ENCODE measurements around the gene PIGS. TPM values are rescaled to one million over a fixed set of nuclear protein-coding genes. Genes with fewer than 3 reads are reported as not detected.
A peak's percentile ranks its signal among the peaks of the same experiment; 100 is the strongest.

PIGS gene
- total and polyA plus RNA-seq, 7 donors, result 17.2 to 66.3 (median 33.7) TPM

DNA sequence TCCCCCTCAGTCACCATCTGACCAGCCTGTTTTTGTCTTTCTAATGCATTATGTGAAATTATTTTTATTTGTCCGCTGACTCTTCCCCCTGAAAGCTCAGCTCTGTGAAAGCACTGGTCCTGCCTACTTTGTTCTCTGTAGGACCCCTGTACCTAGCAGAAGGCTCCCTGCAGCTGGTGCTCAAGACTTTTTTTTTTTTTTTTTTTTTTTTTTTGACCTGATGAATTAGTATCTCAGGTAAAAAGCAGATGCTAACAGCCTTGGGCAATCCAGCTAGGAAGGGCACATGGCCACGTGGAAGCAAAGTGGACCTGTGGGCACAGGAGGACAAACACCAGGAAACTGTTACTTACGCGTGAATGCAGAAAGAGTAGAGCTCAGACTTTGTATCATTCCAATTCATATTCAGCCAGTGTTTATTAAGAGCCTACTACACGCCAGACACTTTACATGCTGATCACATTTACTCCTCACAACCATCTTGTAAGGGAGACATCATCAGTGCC lies 18.3 kb downstream of the PIGS start:
- Histone ChIP-seq H3K36me3 (peaks cover 12 to 47% (median 30%) of the 10 kb centered on the region in 4 donors), H3K4me3 (peak overlapping the region in 3 of 4 donors; percentile 92 to 96 (median 96)), H3K9me3 (no peaks in the 10 kb centered on the region), H3K4me1 (peaks cover 0 to 27% (median 20%) of the 10 kb centered on the region in 4 donors), H3K27me3 (no peaks in the 10 kb centered on the region), H3K27ac (peak overlapping the region; percentile 75 to 83 (median 79))
- TF ChIP-seq, protein P1, sequence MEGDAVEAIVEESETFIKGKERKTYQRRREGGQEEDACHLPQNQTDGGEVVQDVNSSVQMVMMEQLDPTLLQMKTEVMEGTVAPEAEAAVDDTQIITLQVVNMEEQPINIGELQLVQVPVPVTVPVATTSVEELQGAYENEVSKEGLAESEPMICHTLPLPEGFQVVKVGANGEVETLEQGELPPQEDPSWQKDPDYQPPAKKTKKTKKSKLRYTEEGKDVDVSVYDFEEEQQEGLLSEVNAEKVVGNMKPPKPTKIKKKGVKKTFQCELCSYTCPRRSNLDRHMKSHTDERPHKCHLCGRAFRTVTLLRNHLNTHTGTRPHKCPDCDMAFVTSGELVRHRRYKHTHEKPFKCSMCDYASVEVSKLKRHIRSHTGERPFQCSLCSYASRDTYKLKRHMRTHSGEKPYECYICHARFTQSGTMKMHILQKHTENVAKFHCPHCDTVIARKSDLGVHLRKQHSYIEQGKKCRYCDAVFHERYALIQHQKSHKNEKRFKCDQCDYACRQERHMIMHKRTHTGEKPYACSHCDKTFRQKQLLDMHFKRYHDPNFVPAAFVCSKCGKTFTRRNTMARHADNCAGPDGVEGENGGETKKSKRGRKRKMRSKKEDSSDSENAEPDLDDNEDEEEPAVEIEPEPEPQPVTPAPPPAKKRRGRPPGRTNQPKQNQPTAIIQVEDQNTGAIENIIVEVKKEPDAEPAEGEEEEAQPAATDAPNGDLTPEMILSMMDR (IDR thresholded peaks at IDR 0.05), result no peak
- TF ChIP-seq POLR2AphosphoS5 (IDR thresholded peaks at IDR 0.05) (no peak), EP300 (IDR thresholded peaks at IDR 0.05) (no peak), POLR2A (IDR thresholded peaks at IDR 0.05) (no peak)
- DNase-seq, result no peak
- intact Hi-C loops (cut with DNase I), result loop anchor here (5.0 kb wide), 2 partner anchors 44 to 59 kb away; partner anchors contain the start of genes RSKR and SPAG5
- WGBS, 2 donors, result 92 to 94% methylated on average over 5 of the region's 5 CpGs

DNA sequence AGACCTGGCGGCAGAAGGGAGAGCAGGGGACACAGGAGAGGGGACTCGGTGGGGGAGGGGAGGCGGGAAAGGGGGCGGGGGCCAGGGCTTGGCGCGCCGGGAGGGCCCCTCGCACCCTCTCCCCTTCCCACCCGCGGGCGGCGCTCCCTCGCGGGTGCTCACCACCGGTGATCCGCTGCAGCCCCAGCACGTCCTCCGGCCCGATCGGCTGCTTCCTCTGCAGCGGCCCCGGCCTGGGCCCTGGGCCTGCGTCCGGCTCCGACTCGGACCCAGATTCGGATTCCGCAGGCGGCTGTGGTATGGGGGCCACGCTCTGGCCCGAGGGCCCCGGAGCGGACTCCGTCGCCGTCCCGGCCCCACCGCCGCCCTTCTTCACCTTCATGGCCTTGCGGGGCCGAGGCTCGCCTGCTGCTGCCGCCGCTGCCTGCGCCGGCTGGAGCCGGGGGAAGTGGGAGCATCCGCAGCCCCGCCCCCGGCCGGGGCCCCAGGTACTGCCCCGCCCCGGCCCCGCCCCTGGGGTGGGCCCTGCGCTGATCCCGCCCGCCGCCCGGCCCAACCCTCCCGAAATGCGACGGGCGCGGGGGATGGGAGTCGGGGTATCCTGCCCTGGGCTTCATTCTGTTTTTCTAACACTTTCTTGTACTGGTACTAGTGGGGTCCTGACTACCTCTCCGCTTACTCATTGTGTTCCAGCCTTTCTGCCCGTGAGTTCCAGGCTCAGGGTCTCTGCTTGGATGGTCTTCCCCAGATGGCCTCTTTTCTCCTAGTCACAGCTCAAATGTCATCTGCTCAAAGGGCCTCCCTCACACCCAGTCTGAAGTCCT lies 18.9 kb downstream of the PIGS start, which contains the start of gene UNC119:
Gene UNC119, minus strand, starts transcription at position 449 of the 824 bp plus-strand sequence. Its CDS starts 67 bp downstream, at position 382.
- peaks cover 0 to 30% (median 20%) of the 10 kb centered on the region in 4 donors for H3K4me1 ChIP-seq
- peak; percentile 82 for DNase-seq
- H3K4me3 ChIP-seq, result peak within 1 kb of the TSS; percentile 78 to 96 (median 94)
- peaks cover 12 to 41% (median 28%) of the 10 kb centered on the region in 4 donors for H3K36me3 ChIP-seq
- no peaks in the 10 kb centered on the region for H3K9me3 ChIP-seq
- WGBS, 2 donors, result 1 to 2% methylated on average over 66 to 67 of the region's 67 CpGs
- H3K27ac ChIP-seq, result peak within 1 kb of the TSS; percentile 75 to 83 (median 79)
- TF ChIP-seq EP300 (IDR thresholded peaks at IDR 0.05), result no peak
- peak; percentile 60 to 84 (median 73) for TF ChIP-seq POLR2AphosphoS5 (IDR thresholded peaks at IDR 0.05)
- TF ChIP-seq POLR2A (IDR thresholded peaks at IDR 0.05), result peak; percentile 10 to 22
- intact Hi-C loops (cut with DNase I), result loop anchor here (5.0 kb wide), 2 partner anchors 45 to 60 kb away; partner anchors contain the start of genes RSKR and SPAG5
- H3K27me3 ChIP-seq, result no peaks in the 10 kb centered on the region

DNA sequence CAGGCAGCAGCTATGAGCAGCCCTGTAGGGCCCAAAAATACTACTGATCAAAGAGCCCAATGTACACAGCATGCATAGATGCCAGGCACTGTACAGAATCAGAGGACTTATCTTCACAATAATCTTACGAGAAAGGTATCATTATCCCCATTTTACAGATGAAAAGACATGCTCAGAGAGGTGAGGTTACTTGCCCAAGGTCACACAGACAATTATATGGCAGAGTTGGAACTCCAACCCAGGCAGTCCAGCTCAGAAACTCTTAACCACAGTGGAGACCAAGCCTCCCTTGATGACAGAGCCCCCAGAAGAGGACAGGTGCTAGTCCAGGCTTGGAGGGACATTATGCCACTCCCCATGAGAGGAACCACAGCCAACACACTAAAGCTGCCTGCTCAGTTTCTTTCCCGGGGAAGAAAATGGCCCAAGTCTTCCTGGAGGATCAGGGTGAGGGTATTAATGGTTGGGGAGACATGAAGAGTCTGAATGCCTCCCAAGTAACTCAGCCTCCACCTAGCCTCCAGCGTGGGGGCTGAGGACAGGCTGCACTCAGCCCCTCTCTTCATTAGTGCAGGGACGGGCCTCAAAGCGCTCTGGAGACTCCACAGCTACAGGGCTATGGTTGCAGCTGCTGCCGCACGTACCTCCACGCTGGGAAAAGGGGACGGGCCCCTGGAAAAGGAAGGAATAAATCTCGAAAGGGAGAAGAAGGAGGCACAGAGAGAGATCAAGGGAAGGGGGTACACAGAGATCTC lies 19.7 kb downstream of the PIGS start:
- no peak for DNase-seq
- 12 to 19% methylated on average over 10 of the region's 10 CpGs for WGBS, 2 donors
- Histone ChIP-seq H3K9me3 (no peaks in the 10 kb centered on the region), H3K36me3 (peaks cover 8 to 41% (median 28%) of the 10 kb centered on the region in 4 donors), H3K27me3 (no peaks in the 10 kb centered on the region), H3K4me3 (peak overlapping the region; percentile 78 to 96 (median 94)), H3K4me1 (peaks cover 0 to 30% (median 20%) of the 10 kb centered on the region in 4 donors), H3K27ac (peak overlapping the region; percentile 75 to 83 (median 79))
- no peak for TF ChIP-seq EP300 (IDR thresholded peaks at IDR 0.05)
- no peak for TF ChIP-seq POLR2A (IDR thresholded peaks at IDR 0.05)
- TF ChIP-seq, protein P1 (IDR thresholded peaks at IDR 0.05), result no peak
- no peak for TF ChIP-seq POLR2AphosphoS5 (IDR thresholded peaks at IDR 0.05)
- intact Hi-C loops (cut with DNase I), result loop anchor here (5.0 kb wide), 2 partner anchors 46 to 61 kb away; partner anchors contain the start of genes RSKR and SPAG5

DNA sequence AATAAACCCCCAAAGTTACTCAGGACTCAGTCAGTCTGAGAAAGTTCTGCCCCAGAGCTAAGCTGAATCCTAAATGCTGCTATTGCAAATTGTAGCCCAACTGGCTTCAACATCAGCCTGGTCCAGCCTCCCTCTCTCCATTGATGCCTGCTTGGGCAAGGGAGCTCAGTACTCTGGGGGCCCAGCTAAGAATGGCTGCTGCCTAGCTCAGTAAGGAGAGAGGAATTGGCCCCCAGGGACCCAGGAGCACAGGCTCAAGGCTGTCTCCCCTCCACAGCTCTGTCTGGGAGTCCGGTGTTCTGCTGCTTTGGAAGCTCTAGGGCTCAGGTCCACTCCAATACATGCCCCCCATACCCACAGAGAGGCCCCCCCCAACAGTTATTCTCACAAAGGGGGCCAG lies 20.5 kb downstream of the PIGS start:
- H3K4me1 ChIP-seq, result peaks cover 0 to 30% (median 20%) of the 10 kb centered on the region in 4 donors
- no peak for DNase-seq

More for the DNA sequence above, 20.5 kb downstream of the PIGS start:
- intact Hi-C loops (cut with DNase I), result loop anchor here (5.0 kb wide), 2 partner anchors 46 to 61 kb away; partner anchors contain the start of genes RSKR and SPAG5
- TF ChIP-seq, protein P1 (IDR thresholded peaks at IDR 0.05), result no peak
- TF ChIP-seq POLR2A (IDR thresholded peaks at IDR 0.05) (no peak), POLR2AphosphoS5 (IDR thresholded peaks at IDR 0.05) (no peak), EP300 (IDR thresholded peaks at IDR 0.05) (no peak)
- no peaks in the 10 kb centered on the region for H3K9me3 ChIP-seq
- H3K27ac ChIP-seq, result no peak overlapping the region
- 98 to 100% methylated on average over 1 of the region's 1 CpG for WGBS, 2 donors
- H3K36me3 ChIP-seq, result peaks cover 8 to 36% (median 22%) of the 10 kb centered on the region in 4 donors
- H3K4me3 ChIP-seq, result no peak overlapping the region
- no peaks in the 10 kb centered on the region for H3K27me3 ChIP-seq

Measured in sigmoid colon (tissue), 7 donors.